Cardiac muscle cell (in vitro differentiated cells and primary cell): Measurements from ENCODE around the gene RPGR. TPM values are rescaled to one million over a fixed set of nuclear protein-coding genes. Genes with fewer than 3 reads are reported as not detected.
A peak's percentile ranks its signal among the peaks of the same experiment; 100 is the strongest.

Experiments
- DNase-seq, 2 donors: peaks; one replicate each; pipeline versions ENCODE4 v3.0.0 to v3.0.0-alpha.2; 2010 to 2017; ENCODE audit warnings: low read depth in 1 of 2, low spot score in 1 of 2
- H3K27ac ChIP-seq: fragments of 200-600 bp; sonication (generic); 2 replicates; pipeline ENCODE4 v1.5.1; 2016
- H3K27me3 ChIP-seq: fragments of 200-600 bp; sonication (generic); 2 replicates; pipeline ENCODE4 v1.6.0; 2016; ENCODE audit warnings: control low read depth
- H3K36me3 ChIP-seq: fragments of 200-600 bp; sonication (generic); 2 replicates; pipeline ENCODE4 v1.5.1; 2016; ENCODE audit warnings: control low read depth
- H3K4me1 ChIP-seq: fragments of 200-600 bp; sonication (generic); 2 replicates; pipeline ENCODE4 v1.8.1; 2017; ENCODE audit warnings: low read depth, mild to moderate bottlenecking, mixed run types
- H3K4me3 ChIP-seq: fragments of 200-600 bp; sonication (generic); 2 replicates; pipeline ENCODE4 v1.5.1; 2016; ENCODE audit warnings: mild to moderate bottlenecking
- H3K9me3 ChIP-seq: fragments of 200-600 bp; sonication (generic); 2 replicates; pipeline ENCODE4 v1.5.1; 2017; ENCODE audit warnings: low read depth, mild to moderate bottlenecking, control low read depth
- polyA plus RNA-seq: library from polyadenylated mRNA; unstranded; fragments of >200 nt; fragmentation: Nextera tagmentation; extraction: Ambion mirVana; gene quantifications from 2 replicates; pipeline ENCODE4 v1.2.1, GENCODE V29; 2016
- total RNA-seq: library from RNA; depleted of rRNA; stranded (reverse); fragments of >200 nt; gene quantifications from 2 replicates; pipeline ENCODE4 v1.2.3, GENCODE V29; 2016
- TF ChIP-seq, protein P1 (sequence below): IDR thresholded peaks from 2 replicates; pipeline ENCODE4 v1.5.1; 2012; ENCODE audit warnings: low read depth, mild to moderate bottlenecking, low read length

The RPGR gene
- total and polyA plus RNA-seq, 2 experiments from 2014 or later: 6.3 to 6.5 TPM

DNA sequence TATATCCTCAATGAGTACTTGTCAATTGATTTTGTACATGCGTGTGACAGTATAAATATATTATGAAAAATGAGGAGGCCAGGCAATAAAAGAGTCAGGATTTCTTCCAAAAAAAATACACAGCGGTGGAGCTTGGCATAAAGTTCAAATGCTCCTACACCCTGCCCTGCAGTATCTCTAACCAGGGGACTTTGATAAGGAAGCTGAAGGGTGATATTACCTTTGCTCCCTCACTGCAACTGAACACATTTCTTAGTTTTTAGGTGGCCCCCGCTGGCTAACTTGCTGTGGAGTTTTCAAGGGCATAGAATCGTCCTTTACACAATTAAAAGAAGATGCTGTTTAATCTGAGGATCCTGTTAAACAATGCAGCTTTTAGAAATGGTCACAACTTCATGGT is 25.1 kb upstream of the RPGR start, which contains the start of gene OTC:
OTC (plus strand) TSS at position 243 of the 400 bp plus-strand sequence; CDS start at position 336, 93 bp downstream.
- no peak within 1 kb of the TSS for H3K4me3 ChIP-seq

DNA sequence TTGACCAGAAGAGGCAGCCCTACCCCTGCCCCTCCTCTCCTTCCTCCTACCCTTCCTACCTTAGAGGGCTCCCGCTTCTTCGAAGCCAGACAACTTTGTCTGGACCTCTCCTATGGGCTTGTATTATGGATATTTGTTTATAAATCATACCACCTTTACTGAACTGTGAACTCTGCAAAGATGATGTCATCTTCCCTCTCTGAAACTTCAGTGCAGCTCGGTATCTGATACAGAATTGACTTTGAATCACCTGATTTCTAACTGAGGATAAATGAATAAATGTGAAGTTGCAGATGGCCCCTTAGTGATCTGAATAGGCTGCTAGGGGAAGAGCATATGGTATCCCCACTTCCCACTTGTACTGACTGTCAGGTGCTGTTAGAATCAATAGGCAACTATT is 24.0 kb upstream of the RPGR start:
- H3K9me3 ChIP-seq: no peaks in the 10 kb centered on the region
- H3K4me1 ChIP-seq: no peaks in the 10 kb centered on the region
- TF ChIP-seq, protein P1, sequence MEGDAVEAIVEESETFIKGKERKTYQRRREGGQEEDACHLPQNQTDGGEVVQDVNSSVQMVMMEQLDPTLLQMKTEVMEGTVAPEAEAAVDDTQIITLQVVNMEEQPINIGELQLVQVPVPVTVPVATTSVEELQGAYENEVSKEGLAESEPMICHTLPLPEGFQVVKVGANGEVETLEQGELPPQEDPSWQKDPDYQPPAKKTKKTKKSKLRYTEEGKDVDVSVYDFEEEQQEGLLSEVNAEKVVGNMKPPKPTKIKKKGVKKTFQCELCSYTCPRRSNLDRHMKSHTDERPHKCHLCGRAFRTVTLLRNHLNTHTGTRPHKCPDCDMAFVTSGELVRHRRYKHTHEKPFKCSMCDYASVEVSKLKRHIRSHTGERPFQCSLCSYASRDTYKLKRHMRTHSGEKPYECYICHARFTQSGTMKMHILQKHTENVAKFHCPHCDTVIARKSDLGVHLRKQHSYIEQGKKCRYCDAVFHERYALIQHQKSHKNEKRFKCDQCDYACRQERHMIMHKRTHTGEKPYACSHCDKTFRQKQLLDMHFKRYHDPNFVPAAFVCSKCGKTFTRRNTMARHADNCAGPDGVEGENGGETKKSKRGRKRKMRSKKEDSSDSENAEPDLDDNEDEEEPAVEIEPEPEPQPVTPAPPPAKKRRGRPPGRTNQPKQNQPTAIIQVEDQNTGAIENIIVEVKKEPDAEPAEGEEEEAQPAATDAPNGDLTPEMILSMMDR: no peak
- H3K27ac ChIP-seq: no peak overlapping the region
- DNase-seq: no peak
- no peaks in the 10 kb centered on the region for H3K27me3 ChIP-seq
- H3K4me3 ChIP-seq: no peak overlapping the region
- H3K36me3 ChIP-seq: no peaks in the 10 kb centered on the region

More for the DNA sequence above, 25.1 kb upstream of the RPGR start, which contains the start of gene OTC:
- Histone ChIP-seq H3K4me1 (no peaks in the 10 kb centered on the region), H3K27me3 (no peaks in the 10 kb centered on the region), H3K27ac (no peak within 1 kb of the TSS), H3K9me3 (no peaks in the 10 kb centered on the region), H3K36me3 (no peaks in the 10 kb centered on the region)
- no peak for DNase-seq
- TF ChIP-seq, protein P1: no peak

DNA sequence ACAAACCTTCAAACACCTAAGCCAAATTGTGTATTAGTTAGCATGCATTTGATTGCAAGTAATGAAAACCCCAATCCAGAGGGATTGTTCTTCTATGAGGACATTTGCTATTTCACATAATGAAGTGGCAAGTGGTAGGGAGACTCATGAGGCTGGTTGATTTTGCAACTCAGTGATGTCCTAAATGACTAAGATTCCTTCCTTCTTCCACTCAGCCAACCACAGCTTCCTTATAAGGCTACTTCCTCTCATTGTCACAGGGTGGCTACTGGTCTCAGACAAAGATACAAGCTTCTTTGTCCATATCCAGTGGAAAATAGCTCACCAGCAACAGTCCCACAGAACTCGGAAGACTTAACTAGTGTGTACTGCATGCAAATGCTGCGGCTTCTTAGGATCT is 19.8 kb upstream of the RPGR start:
- no peaks in the 10 kb centered on the region for H3K9me3 ChIP-seq
- H3K4me1 ChIP-seq: no peaks in the 10 kb centered on the region
- no peak overlapping the region for H3K4me3 ChIP-seq
- H3K27me3 ChIP-seq: no peaks in the 10 kb centered on the region
- no peak overlapping the region for H3K27ac ChIP-seq
- TF ChIP-seq, protein P1: no peak
- no peaks in the 10 kb centered on the region for H3K36me3 ChIP-seq
- peak; percentile 2 to 86 for DNase-seq

DNA sequence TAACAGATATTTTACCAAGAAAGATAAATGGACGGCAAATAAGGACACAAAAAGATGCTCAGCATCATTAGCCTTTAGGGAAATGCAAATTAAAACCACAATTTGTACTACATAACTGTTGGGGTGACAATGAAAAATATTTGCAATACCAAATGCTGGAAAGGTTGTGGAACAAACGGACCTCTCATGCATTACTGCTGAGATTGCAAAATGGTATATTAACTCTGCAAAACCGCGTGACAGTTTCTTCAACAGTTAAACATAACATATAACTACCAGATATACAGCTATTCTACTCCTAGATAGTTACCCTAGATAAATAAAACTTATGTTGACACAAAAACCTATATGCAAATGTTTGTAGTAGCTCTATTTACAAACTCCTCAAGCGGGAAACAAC is 18.8 kb upstream of the RPGR start:
- TF ChIP-seq, protein P1: no peak

DNA sequence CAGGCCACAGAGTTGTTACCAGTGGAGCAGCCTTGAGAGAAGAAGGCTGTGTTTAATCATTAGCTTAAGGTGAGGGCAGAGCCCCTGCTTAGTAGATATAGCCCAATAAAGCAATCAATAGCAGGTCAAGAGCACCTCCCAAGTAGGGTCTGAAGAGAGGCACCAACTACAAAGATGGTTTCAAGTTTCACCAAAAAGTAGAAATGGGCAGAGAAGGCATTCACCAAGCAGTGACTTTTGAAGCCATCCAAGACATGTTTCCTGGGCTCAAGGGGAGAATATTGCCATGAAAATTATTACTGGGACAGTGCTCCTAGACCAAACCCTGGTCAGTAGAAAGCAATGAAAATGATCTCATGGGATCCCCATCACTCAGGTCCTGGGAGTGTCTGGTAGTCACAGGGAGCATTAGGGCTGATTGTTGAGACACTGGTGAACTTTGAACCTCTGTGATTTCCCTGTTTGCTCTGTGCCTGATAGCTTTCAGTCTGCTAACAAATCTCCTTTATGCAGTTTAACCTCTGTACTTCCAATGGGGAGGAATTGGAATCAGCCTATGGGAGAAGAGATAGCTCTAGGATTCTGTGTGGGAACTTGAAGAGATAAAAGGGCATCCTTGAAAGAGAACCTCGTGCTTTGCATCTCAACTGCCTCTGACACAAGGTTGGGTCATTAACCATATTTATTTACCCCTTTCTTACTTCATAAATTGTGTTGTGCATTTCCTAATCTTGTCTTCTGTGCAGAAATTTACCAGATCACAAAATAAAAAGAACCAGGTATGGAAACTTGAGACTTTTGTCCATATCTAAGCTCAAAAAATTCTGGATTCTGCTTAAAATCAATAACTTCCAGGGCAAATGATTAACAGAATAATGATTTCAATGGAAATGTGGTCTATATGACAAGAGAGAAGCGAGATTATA is 15.8 kb upstream of the RPGR start:
- Histone ChIP-seq H3K27me3 (no peaks in the 10 kb centered on the region), H3K4me1 (no peaks in the 10 kb centered on the region), H3K36me3 (no peaks in the 10 kb centered on the region), H3K4me3 (no peak overlapping the region), H3K27ac (no peak overlapping the region), H3K9me3 (no peaks in the 10 kb centered on the region)
- TF ChIP-seq, protein P1: no peak
- DNase-seq: no peak

More for the DNA sequence above, 18.8 kb upstream of the RPGR start:
- H3K4me1 ChIP-seq: no peaks in the 10 kb centered on the region
- no peaks in the 10 kb centered on the region for H3K9me3 ChIP-seq
- no peaks in the 10 kb centered on the region for H3K36me3 ChIP-seq
- no peak overlapping the region for H3K4me3 ChIP-seq
- no peak overlapping the region for H3K27ac ChIP-seq
- no peak for DNase-seq
- no peaks in the 10 kb centered on the region for H3K27me3 ChIP-seq
